ENCODE data around the gene MS4A6A.

MS4A6A gene

DNA sequence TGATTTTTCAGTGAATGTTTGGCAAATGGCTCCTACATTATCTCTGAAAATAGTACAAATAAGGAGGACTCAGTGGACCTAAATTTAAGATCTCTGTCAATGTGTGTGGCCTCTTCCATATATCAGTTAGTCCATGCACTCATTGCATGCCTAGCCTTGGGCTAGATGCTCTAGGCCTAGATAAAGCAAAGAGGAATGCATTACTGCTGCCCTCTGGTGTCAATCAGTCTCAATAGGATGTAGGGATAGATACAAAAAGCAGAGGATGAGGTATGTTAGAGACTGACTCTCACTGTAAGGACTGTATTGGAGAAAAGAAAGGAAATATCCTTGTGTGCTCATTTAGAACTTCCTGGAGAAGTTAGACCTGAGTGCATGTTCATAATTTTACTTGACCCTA, 52.4 kb downstream of the MS4A6A start:
- TF ChIP-seq RAD21 (IDR thresholded peaks at IDR 0.05; ENCODE audit: low read depth) (peak; percentile 37; the same call in 1 of the 2 replicates), EP300 (IDR thresholded peaks at IDR 0.05; ENCODE audit: borderline replicate concordance) (no peak)

GRCh38 chr11:60129853-60130252, 53.0 kb downstream of the MS4A6A start:
- TF ChIP-seq CREB1 (IDR thresholded peaks at IDR 0.05; ENCODE audit: low read depth), result no peak
- no peak for TF ChIP-seq TCF12 (IDR thresholded peaks at IDR 0.05; ENCODE audit: low read depth)
- TF ChIP-seq RAD21 (IDR thresholded peaks at IDR 0.05; ENCODE audit: low read depth), result no peak

DNA sequence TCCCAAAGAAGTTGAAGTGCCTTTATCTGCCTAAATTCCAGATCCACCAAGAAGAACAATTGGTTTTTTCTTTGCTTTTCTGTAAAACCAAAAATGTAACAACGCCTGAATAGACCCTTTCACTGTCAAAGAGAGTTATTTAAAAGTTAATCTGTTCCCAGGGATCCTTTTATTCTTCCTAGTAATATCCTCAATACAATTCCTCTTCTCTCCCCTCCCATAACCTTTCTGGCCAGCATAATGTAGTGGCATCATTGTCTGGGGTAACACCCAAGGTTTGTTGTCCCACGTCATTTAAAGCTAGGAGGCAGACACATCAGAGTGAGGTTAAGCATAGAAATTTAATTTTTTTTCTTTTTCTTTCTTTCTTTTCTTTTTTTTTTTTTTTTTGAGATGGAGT, 54.5 kb downstream of the MS4A6A start:
- TF ChIP-seq EP300 (IDR thresholded peaks at IDR 0.05; ENCODE audit: borderline replicate concordance) (no peak), TEAD4 (IDR thresholded peaks at IDR 0.05) (no peak), EGR1 (IDR thresholded peaks at IDR 0.05) (no peak), FOXM1 (IDR thresholded peaks at IDR 0.05; ENCODE audit: borderline replicate concordance, low read depth) (no peak), REST (IDR thresholded peaks at IDR 0.05; ENCODE audit: low read depth) (no peak), TAF1 (IDR thresholded peaks at IDR 0.05; ENCODE audit: low read depth) (no peak), MAX (IDR thresholded peaks at IDR 0.05) (no peak), ZBTB7A (IDR thresholded peaks at IDR 0.05; ENCODE audit: low read depth) (no peak), TCF12 (IDR thresholded peaks at IDR 0.05; ENCODE audit: low read depth) (no peak), CREB1 (IDR thresholded peaks at IDR 0.05; ENCODE audit: low read depth) (no peak), CEBPB (IDR thresholded peaks at IDR 0.05) (no peak), USF1 (IDR thresholded peaks at IDR 0.05) (no peak), NFIC (IDR thresholded peaks at IDR 0.05) (no peak), RAD21 (IDR thresholded peaks at IDR 0.05; ENCODE audit: low read depth) (no peak), YY1 (IDR thresholded peaks at IDR 0.05; ENCODE audit: low read depth) (no peak)

GRCh38 chr11:60127311-60127811, 55.5 kb downstream of the MS4A6A start:
- TF ChIP-seq ZBTB7A (IDR thresholded peaks at IDR 0.05; ENCODE audit: low read depth), result no peak
- TF ChIP-seq TEAD4 (IDR thresholded peaks at IDR 0.05), result no peak
- TF ChIP-seq FOXM1 (IDR thresholded peaks at IDR 0.05; ENCODE audit: borderline replicate concordance, low read depth), result no peak
- no peak for TF ChIP-seq MAX (IDR thresholded peaks at IDR 0.05)

GRCh38 chr11:60125956-60126585, 56.8 kb downstream of the MS4A6A start:
- TF ChIP-seq ZBTB7A (IDR thresholded peaks at IDR 0.05; ENCODE audit: low read depth), result no peak
- TF ChIP-seq NFIC (IDR thresholded peaks at IDR 0.05), result no peak
- no peak for TF ChIP-seq MAX (IDR thresholded peaks at IDR 0.05)

GRCh38 chr11:60124802-60125432, 58.0 kb downstream of the MS4A6A start:
- TF ChIP-seq RAD21 (IDR thresholded peaks at IDR 0.05; ENCODE audit: low read depth), result no peak
- no peak for TF ChIP-seq YY1 (IDR thresholded peaks at IDR 0.05; ENCODE audit: low read depth)
- no peak for TF ChIP-seq MAX (IDR thresholded peaks at IDR 0.05)
- TF ChIP-seq ZBTB7A (IDR thresholded peaks at IDR 0.05; ENCODE audit: low read depth), result no peak
- no peak for TF ChIP-seq NFIC (IDR thresholded peaks at IDR 0.05)
- no peak for TF ChIP-seq EGR1 (IDR thresholded peaks at IDR 0.05)
- TF ChIP-seq CEBPB (IDR thresholded peaks at IDR 0.05), result no peak
- no peak for TF ChIP-seq REST (IDR thresholded peaks at IDR 0.05; ENCODE audit: low read depth)
- no peak for TF ChIP-seq CREB1 (IDR thresholded peaks at IDR 0.05; ENCODE audit: low read depth)
- TF ChIP-seq TEAD4 (IDR thresholded peaks at IDR 0.05), result no peak
- TF ChIP-seq EP300 (IDR thresholded peaks at IDR 0.05; ENCODE audit: borderline replicate concordance), result no peak
- TF ChIP-seq USF1 (IDR thresholded peaks at IDR 0.05), result no peak

All from Ishikawa (cell line).